Hepatocyte (in vitro differentiated cells): Measurements from ENCODE around the gene AOC1.

Source experiments
- CTCF ChIP-seq: fragments of 200-600 bp; sonication (generic); IDR thresholded peaks from 2 replicates; pipeline ENCODE4 v1.5.1; 2016; ENCODE audit warnings: antibody characterized with exemption, mild to moderate bottlenecking; ENCODE audit not compliant: poor library complexity
- EZH2 ChIP-seq: fragments of 200-600 bp; sonication (generic); IDR thresholded peaks from 2 replicates; pipeline ENCODE4 v1.6.1; 2016; ENCODE audit warnings: antibody characterized with exemption, mild to moderate bottlenecking, borderline replicate concordance
- EZH2phosphoT487 ChIP-seq: fragments of 200-600 bp; sonication (generic); IDR thresholded peaks from one replicate; pipeline ENCODE4 v1.6.1; 2018; ENCODE audit warnings: antibody characterized with exemption, mild to moderate bottlenecking, low read depth, moderate library complexity; ENCODE audit not compliant: unreplicated experiment, severe bottlenecking

- TF ChIP-seq CTCF (no peak), EZH2 (no peak), EZH2phosphoT487 (no peak)
Measured at GRCh38 chr7:150863946-150864345, 11.6 kb downstream of the AOC1 start.
